ENCODE measurements around the gene DPYD. TPM values are rescaled to one million over a fixed set of nuclear protein-coding genes. Genes with fewer than 3 reads are reported as not detected.

The DPYD gene
- total and polyA plus RNA-seq, 9 of the 15 experiments (the other 6 are each of a cell fraction or from before 2014, with no cell fraction given), result 0.03 to 0.25 (median 0.08) TPM; not detected in 2

GRCh38 chr1:97158691-97159096 lies 762.1 kb downstream of the DPYD start (continued):
- TF ChIP-seq CLOCK (CRISPR knock-in tag; IDR thresholded peaks at IDR 0.05; ENCODE audit: borderline replicate concordance) (no peak), ZNF395 (CRISPR knock-in tag; IDR thresholded peaks at IDR 0.05) (no peak), ZNF212 (CRISPR knock-in tag; IDR thresholded peaks at IDR 0.05) (no peak), NCOR1 (IDR thresholded peaks at IDR 0.05) (no peak)

GRCh38 chr1:97157991-97158390 lies 762.8 kb downstream of the DPYD start:
- 0% methylated on average over 1 of the region's 1 CpG for WGBS (ENCODE audit: insufficient coverage, low coverage, missing lambda C conversion rate)
- Histone ChIP-seq H3K27ac (ENCODE audit: extremely low read depth, low read depth, low read length) (no peak overlapping the region), H3K36me3 (ENCODE audit: control insufficient read depth, insufficient read depth, low read length) (no peaks in the 10 kb centered on the region), H3K9me3 (replicated peaks; ENCODE audit: control insufficient read depth, insufficient read depth, low read depth, low read length) (0 out of 2 replicates have a peak, but pooled peaks cover 2% of the 10 kb centered on the region), H2AFZ (ENCODE audit: low read depth, low read length) (no peak overlapping the region), H3K4me2 (ENCODE audit: insufficient read depth, low read length) (no peak overlapping the region), H3K9ac (ENCODE audit: insufficient read depth in 1 of 2, low read depth in 2 of 2, low read length in 2 of 2) (no peak overlapping the region), H4K20me1 (replicated peaks; ENCODE audit: control insufficient read depth, insufficient read depth, low read length) (no peaks in the 10 kb centered on the region), H3K27me3 (ENCODE audit: control insufficient read depth in 2 of 2, insufficient read depth in 2 of 2, low read length in 2 of 2) (no peaks in the 10 kb centered on the region), H3K4me3 (no peak overlapping the region), H3K9me1 (ENCODE audit: control insufficient read depth, insufficient read depth, low read length) (no peaks in the 10 kb centered on the region), H3K4me1 (replicated peaks in 1 of 2; ENCODE audit: control insufficient read depth in 2 of 2, insufficient read depth in 2 of 2, low read length in 2 of 2) (no peaks in the 10 kb centered on the region), H3K79me2 (ENCODE audit: control insufficient read depth, insufficient read depth, low read length) (no peaks in the 10 kb centered on the region)
- in situ Hi-C loops (cut with MboI), result no loop called here
- FAIRE-seq (no peak), DNase-seq (ENCODE audit: extremely low read depth in 1 of 4, low spot score in 3 of 4) (no peak), ATAC-seq (no peak)
- no TSS peak for BruUV-seq (replicated peaks)
- POLR2A ChIA-PET, result no interaction called here
- CTCF ChIA-PET (ENCODE audit: low intra/inter-chr PET ratio), result no interaction called here
- intact Hi-C loops (cut with micrococcal nuclease), result no loop called here
- no peak for TF ChIP-seq GATA2 (CRISPR knock-in tag; IDR thresholded peaks at IDR 0.05)
- no peak for TF ChIP-seq ZNF121 (CRISPR knock-in tag; conservative IDR thresholded peaks at IDR 0.05)
- no peak for TF ChIP-seq FOXK1 (CRISPR knock-in tag; IDR thresholded peaks at IDR 0.05; ENCODE audit: borderline replicate concordance)
- no peak for TF ChIP-seq ARID4B (CRISPR knock-in tag; IDR thresholded peaks at IDR 0.05)
- no peak for TF ChIP-seq SRSF3 (IDR thresholded peaks at IDR 0.05; ENCODE audit: insufficient read depth, low read length)
- no peak for TF ChIP-seq ERF (CRISPR knock-in tag; IDR thresholded peaks at IDR 0.05)
